Stimulated activated CD8-positive, alpha-beta memory T cell treated with anti-CD3 and anti-CD28 coated beads, Interleukin-7, amount 100 ng/mL, for 24 hours (primary cell): ENCODE results near the gene TRDMT1.

Source experiments
- DNase-seq: peaks from one replicate; pipeline ENCODE4 v3.0.0-alpha.2; 2020; ENCODE audit warnings: low read depth

The TRDMT1 gene

GRCh38 chr10:17229967-17230682 lies 28.7 kb upstream of the TRDMT1 start:
- DNase-seq = peak; percentile 77

GRCh38 chr10:17229717-17229966 lies 28.2 kb upstream of the TRDMT1 start:
- DNase-seq = no peak

GRCh38 chr10:17229016-17229716 lies 27.7 kb upstream of the TRDMT1 start:
- DNase-seq = peak; percentile 27

- DNase-seq = peak; percentile 48
Measured at GRCh38 chr10:17228091-17229015, 26.9 kb upstream of the TRDMT1 start, which contains the start of gene VIM. Gene VIM (plus strand): TSS chr10:17228241. CDS start chr10:17229423, 1,182 bp downstream.

- no peak for DNase-seq
Measured at GRCh38 chr10:17227367-17228090, 26.1 kb upstream of the TRDMT1 start.

GRCh38 chr10:17226891-17227303 lies 25.4 kb upstream of the TRDMT1 start:
- DNase-seq = no peak

- no peak for DNase-seq
Measured at GRCh38 chr10:17225808-17226207, 24.3 kb upstream of the TRDMT1 start.

- no peak for DNase-seq
Measured at GRCh38 chr10:17222329-17222728, 20.9 kb upstream of the TRDMT1 start.

- no peak for DNase-seq
Measured at GRCh38 chr10:17220652-17221100, 19.2 kb upstream of the TRDMT1 start.

- no peak for DNase-seq
Measured at GRCh38 chr10:17219024-17219423, 17.6 kb upstream of the TRDMT1 start.

- no peak for DNase-seq
Measured at GRCh38 chr10:17217631-17218232, 16.3 kb upstream of the TRDMT1 start.

GRCh38 chr10:17216901-17217395 lies 15.5 kb upstream of the TRDMT1 start:
- no peak for DNase-seq

GRCh38 chr10:17216217-17216900 lies 14.9 kb upstream of the TRDMT1 start:
- no peak for DNase-seq

- DNase-seq = no peak
Measured at GRCh38 chr10:17215782-17216122, 14.3 kb upstream of the TRDMT1 start.

- DNase-seq = no peak
Measured at GRCh38 chr10:17214971-17215781, 13.7 kb upstream of the TRDMT1 start.

- no peak for DNase-seq
Measured at GRCh38 chr10:17214526-17214925, 13.1 kb upstream of the TRDMT1 start.

GRCh38 chr10:17213646-17214349 lies 12.3 kb upstream of the TRDMT1 start:
- no peak for DNase-seq

- no peak for DNase-seq
Measured at GRCh38 chr10:17212802-17213221, 11.3 kb upstream of the TRDMT1 start.

- no peak for DNase-seq
Measured at GRCh38 chr10:17210361-17210760, 8.9 kb upstream of the TRDMT1 start.
